Keratinocyte (primary cell): Measurements from ENCODE around the gene TXNDC2.
"Not testable (repeated sequence)": the region's sequence is repeated elsewhere in the genome, so short reads cannot be mapped to it uniquely, and the experiment has no call there.

Experiments used
- EZH2 ChIP-seq: IDR thresholded peaks from one replicate; pipeline ENCODE4 v1.6.1; 2012; ENCODE audit warnings: inconsistent platforms, mild to moderate bottlenecking, low read length, moderate library complexity
- TF ChIP-seq, protein P1 (sequence below), 3 experiments: IDR thresholded peaks in 1 of 3; conservative IDR thresholded peaks in 1 of 3; optimal IDR thresholded peaks in 1 of 3; 2 replicates in 2 of 3; 3 replicates in 1 of 3; pipeline versions ENCODE3 to v1.5.1; 2011; ENCODE audit warnings: low read length in 3 of 3, mild to moderate bottlenecking in 3 of 3, moderate library complexity in 2 of 3, control low read depth in 1 of 3, inconsistent platforms in 1 of 3; ENCODE audit not compliant: insufficient read depth in 2 of 3; ENCODE audit errors: extremely low read depth in 1 of 3

DNA sequence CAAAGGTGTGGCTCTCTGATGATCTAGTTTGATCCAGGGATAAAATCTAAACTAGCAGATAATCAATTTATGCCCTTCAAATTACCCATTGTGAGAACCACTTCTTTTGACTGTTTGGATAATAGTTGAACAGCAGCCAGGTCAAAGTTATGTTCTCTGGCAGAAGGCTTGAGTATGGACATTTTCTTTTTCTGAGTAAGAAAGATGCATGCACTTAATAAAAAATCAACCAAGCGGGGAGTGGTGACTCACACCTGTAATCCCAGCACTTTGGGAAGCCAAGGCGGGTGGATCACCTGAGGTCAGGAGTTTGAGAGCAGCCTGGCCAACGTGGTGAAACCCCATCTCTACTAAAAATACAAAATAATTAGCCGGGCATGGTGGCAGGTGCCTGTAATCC, 5.7 kb downstream of the TXNDC2 start:
- TF ChIP-seq, protein P1, sequence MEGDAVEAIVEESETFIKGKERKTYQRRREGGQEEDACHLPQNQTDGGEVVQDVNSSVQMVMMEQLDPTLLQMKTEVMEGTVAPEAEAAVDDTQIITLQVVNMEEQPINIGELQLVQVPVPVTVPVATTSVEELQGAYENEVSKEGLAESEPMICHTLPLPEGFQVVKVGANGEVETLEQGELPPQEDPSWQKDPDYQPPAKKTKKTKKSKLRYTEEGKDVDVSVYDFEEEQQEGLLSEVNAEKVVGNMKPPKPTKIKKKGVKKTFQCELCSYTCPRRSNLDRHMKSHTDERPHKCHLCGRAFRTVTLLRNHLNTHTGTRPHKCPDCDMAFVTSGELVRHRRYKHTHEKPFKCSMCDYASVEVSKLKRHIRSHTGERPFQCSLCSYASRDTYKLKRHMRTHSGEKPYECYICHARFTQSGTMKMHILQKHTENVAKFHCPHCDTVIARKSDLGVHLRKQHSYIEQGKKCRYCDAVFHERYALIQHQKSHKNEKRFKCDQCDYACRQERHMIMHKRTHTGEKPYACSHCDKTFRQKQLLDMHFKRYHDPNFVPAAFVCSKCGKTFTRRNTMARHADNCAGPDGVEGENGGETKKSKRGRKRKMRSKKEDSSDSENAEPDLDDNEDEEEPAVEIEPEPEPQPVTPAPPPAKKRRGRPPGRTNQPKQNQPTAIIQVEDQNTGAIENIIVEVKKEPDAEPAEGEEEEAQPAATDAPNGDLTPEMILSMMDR (optimal IDR thresholded peaks at IDR 0.05 in 1 of 3, IDR thresholded peaks at IDR 0.05 in 1 of 3, conservative IDR thresholded peaks at IDR 0.05 in 1 of 3; ENCODE audit: extremely low read depth in 1 of 3, insufficient read depth in 2 of 3, low read length in 3 of 3), result not testable (repeated sequence)
- TF ChIP-seq EZH2, result not testable (repeated sequence)
